VCaP (cell line): ENCODE measurements around the gene RILP.
A peak's percentile ranks its signal among the peaks of the same experiment; 100 is the strongest.

Experiments used
- H3K27ac ChIP-seq: fragments of 450-650 bp; 2 replicates; pipeline ENCODE4 v1.5.1; 2017
- CTCF ChIP-seq: fragments of 450-650 bp; conservative IDR thresholded peaks from 2 replicates; pipeline ENCODE4 v1.5.1; 2017; ENCODE audit warnings: mild to moderate bottlenecking, moderate library complexity

RILP gene

DNA sequence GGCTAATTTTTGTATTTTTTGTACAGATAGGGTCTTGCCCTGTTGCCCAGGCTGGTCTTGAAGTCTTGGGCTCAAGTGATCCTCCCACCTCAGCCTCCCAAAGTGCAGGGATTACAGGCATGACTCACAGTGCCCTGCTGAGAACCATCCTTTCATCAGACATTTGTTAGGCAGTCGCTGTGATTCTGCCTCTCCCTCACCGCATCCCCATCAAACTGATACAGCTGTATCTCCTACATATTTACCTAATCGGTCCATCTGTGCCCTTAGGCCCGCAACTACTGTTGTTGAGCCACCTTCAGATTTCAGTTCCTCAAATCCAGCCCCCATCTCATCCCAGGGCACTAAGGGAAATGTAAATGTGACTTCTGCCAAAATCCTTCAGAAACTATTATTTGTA is 19.0 kb downstream of the RILP start:
- no peak for TF ChIP-seq CTCF
- H3K27ac ChIP-seq, result no peak overlapping the region

DNA sequence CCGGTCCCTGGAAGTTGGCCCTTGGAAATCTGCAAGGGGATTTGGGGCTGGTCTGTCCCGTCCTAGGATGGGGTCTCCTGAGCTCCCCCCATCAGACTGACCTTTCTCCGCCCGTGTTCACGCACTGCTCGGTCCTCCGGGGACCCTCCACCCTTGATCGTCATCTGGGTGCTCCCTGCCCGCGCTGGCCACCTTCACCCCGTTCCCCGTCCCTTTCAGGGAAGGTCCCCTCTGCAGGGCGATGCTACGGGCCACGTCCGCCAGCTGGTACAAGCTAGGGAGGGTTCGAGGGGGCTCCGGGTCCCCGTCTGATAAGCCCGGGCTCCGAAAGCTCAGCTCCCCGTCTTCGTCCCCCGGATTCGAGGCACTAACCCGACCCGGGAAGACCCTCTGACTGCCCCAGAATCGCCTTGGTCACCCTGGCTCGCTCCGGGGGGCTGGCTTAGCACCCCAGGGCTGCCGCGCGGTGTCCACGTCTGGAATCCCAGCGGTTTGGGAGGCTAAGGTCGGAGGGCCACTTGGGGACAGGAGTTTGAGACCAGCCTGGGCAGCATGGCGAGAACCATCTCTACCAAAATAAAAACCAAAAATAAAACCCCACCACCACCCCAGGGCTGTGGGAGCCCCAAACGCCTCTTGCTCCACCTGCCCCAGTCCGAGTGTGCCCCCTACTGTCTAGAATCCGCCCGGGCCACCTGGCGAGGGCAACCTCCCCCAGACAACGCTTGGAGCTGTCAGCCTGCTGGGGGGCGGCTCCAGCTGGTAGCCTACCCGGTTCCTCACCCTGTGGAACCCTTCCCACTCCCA is 20.0 kb downstream of the RILP start:
- peak; percentile 81 for TF ChIP-seq CTCF
- H3K27ac ChIP-seq, result peak overlapping the region; percentile 93

GRCh38 chr17:1628856-1629503 is 20.7 kb downstream of the RILP start:
- peak; percentile 68 for TF ChIP-seq CTCF
- H3K27ac ChIP-seq, result peak overlapping the region; percentile 93

- peak within 1 kb of the TSS; percentile 93 for H3K27ac ChIP-seq
Observed at GRCh38 chr17:1627982-1628855, 21.4 kb downstream of the RILP start, which contains the start of gene SLC43A2. Gene SLC43A2, minus strand, starts transcription at chr17:1628834. Its CDS starts 960 bp downstream, at chr17:1627874.

GRCh38 chr17:1627182-1627981 is 22.3 kb downstream of the RILP start:
- TF ChIP-seq CTCF, result no peak
- peak overlapping the region; percentile 93 for H3K27ac ChIP-seq

More at GRCh38 chr17:1627982-1628855, 21.4 kb downstream of the RILP start, which contains the start of gene SLC43A2:
- TF ChIP-seq CTCF, result no peak

DNA sequence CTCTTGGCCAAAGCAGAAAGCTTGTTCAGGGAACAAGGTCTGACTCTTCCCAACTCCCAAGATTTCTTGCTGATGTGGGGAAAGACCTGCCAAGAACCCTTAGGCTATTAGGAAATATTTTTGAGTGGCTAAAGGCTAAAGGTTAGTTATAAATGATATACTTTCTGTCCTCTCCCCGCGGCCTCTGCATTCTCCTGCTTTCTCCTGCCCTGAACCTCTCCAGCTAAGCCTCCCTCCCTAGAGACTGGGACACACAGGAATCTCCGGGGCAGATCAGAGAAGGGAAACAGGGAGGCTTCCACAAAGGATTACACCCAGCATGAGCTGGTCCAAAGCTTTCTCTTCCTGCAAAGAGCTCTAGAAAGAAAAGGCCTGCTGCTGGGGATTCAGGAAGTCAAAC is 23.3 kb downstream of the RILP start:
- no peak overlapping the region for H3K27ac ChIP-seq
- TF ChIP-seq CTCF, result no peak
